Measurements from ENCODE around the gene EFCAB5.

GRCh38 chr17:29996458-29996857, 55.0 kb downstream of the EFCAB5 start:
- TF ChIP-seq EZH2 (IDR thresholded peaks at IDR 0.05; ENCODE audit: borderline replicate concordance) (no peak), CTCF (IDR thresholded peaks at IDR 0.05; ENCODE audit: poor library complexity) (no peak), EZH2phosphoT487 (IDR thresholded peaks at IDR 0.05; ENCODE audit: low read depth, severe bottlenecking, unreplicated experiment) (no peak)
